Hepatocyte (in vitro differentiated cells): ENCODE measurements around the gene SCAI. TPM values are rescaled to one million over a fixed set of nuclear protein-coding genes. Genes with fewer than 3 reads are reported as not detected.
"Not testable (repeated sequence)": the region's sequence is repeated elsewhere in the genome, so short reads cannot be mapped to it uniquely, and the experiment has no call there.

Experiments used
- DNase-seq: peaks from one replicate; pipeline ENCODE4 v3.0.0-alpha.2; 2016; ENCODE audit warnings: low spot score
- H2AFZ ChIP-seq: fragments of 200-600 bp; sonication (generic); 2 replicates; pipeline ENCODE4 v1.6.0; 2016; ENCODE audit warnings: antibody characterized with exemption, mild to moderate bottlenecking
- H3K27ac ChIP-seq: fragments of 200-600 bp; sonication (generic); 2 replicates; pipeline ENCODE4 v1.5.1; 2016; ENCODE audit warnings: mild to moderate bottlenecking
- H3K27me3 ChIP-seq: fragments of 200-600 bp; sonication (generic); 2 replicates; pipeline ENCODE4 v1.6.1; 2016
- H3K36me3 ChIP-seq: fragments of 200-600 bp; sonication (generic); replicated peaks from 2 replicates; pipeline ENCODE4 v1.5.1; 2016; ENCODE audit warnings: low read depth; ENCODE audit not compliant: insufficient read depth
- H3K4me1 ChIP-seq: fragments of 200-600 bp; sonication (generic); 2 replicates; pipeline ENCODE4 v1.5.1; 2016; ENCODE audit warnings: mild to moderate bottlenecking, moderate library complexity; ENCODE audit not compliant: insufficient read depth
- H3K4me2 ChIP-seq: fragments of 200-600 bp; sonication (generic); 2 replicates; pipeline ENCODE4 v1.6.0; 2016
- H3K4me3 ChIP-seq: fragments of 200-600 bp; sonication (generic); 2 replicates; pipeline ENCODE4 v1.5.1; 2016; ENCODE audit warnings: mild to moderate bottlenecking
- H3K79me2 ChIP-seq: fragments of 200-600 bp; sonication (generic); 2 replicates; pipeline ENCODE4 v1.6.0; 2017; ENCODE audit warnings: mild to moderate bottlenecking
- H3K9me2 ChIP-seq: fragments of 200-600 bp; sonication (generic); replicated peaks from 2 replicates; pipeline ENCODE4 v1.6.0; 2017; ENCODE audit warnings: mild to moderate bottlenecking; ENCODE audit not compliant: insufficient read depth
- H3K9me3 ChIP-seq: fragments of 200-600 bp; sonication (generic); 2 replicates; pipeline ENCODE4 v1.5.1; 2016; ENCODE audit warnings: low read depth, mild to moderate bottlenecking
- H4K20me1 ChIP-seq: fragments of 200-600 bp; sonication (generic); 2 replicates; pipeline ENCODE4 v1.6.0; 2016; ENCODE audit warnings: mild to moderate bottlenecking; ENCODE audit not compliant: insufficient read depth, poor library complexity, severe bottlenecking
- EZH2 ChIP-seq: fragments of 200-600 bp; sonication (generic); IDR thresholded peaks from 2 replicates; pipeline ENCODE4 v1.6.1; 2016; ENCODE audit warnings: antibody characterized with exemption, mild to moderate bottlenecking, borderline replicate concordance
- EZH2phosphoT487 ChIP-seq: fragments of 200-600 bp; sonication (generic); IDR thresholded peaks from one replicate; pipeline ENCODE4 v1.6.1; 2018; ENCODE audit warnings: antibody characterized with exemption, mild to moderate bottlenecking, low read depth, moderate library complexity; ENCODE audit not compliant: unreplicated experiment, severe bottlenecking
- WGBS: methylation state at CpG from one replicate; pipeline ENCODE4 v1.1.6; 2016; ENCODE audit warnings: low lambda C conversion rate; ENCODE audit errors: missing lambda C conversion rate; 5-methylcytosine and 5-hydroxymethylcytosine counted together
- polyA plus RNA-seq: library from polyadenylated mRNA; unstranded; fragments of >200 nt; fragmentation: Nextera tagmentation; extraction: Ambion mirVana; gene quantifications from 2 replicates; pipeline ENCODE4 v1.2.1, GENCODE V29; 2016
- total RNA-seq: library from RNA; depleted of rRNA; stranded (reverse); fragments of >200 nt; gene quantifications from 2 replicates; pipeline ENCODE4 v1.2.3, GENCODE V29; 2014
- TF ChIP-seq, protein P1 (sequence below): fragments of 200-600 bp; sonication (generic); IDR thresholded peaks from 2 replicates; pipeline ENCODE4 v1.5.1; 2016; ENCODE audit warnings: antibody characterized with exemption, mild to moderate bottlenecking; ENCODE audit not compliant: poor library complexity

The SCAI gene
- total and polyA plus RNA-seq, 2 experiments from 2014 or later = 0.97 to 10.5 TPM

DNA sequence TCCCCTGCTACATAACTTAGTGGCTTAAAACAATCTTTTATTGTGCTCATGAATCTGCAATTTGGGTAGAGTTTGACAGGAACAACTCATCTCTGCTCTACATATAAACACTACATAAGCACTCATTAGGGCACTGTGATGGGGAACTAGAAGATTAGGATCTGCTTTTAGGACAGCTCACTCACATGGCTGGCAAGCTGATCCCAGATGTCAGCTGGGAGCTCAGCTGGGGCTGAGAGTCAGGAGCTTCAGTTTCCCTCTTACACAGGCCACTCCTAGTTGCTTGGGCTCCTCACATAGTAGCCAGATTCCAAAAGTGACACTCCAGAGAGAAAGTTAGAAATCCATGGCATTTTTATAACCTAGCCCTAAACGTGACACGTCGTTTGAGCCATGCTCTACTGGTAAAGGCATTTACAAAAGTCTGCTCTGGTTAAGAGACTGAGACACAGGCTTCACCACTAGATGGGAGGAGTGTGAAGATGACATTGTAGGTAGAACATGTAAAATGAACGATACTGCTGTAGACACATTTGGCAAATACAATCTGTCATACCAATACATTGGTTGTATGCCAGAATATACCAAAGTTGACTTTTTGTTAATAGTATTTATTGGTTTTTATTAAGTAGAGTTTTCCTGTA, 23.6 kb downstream of the SCAI start:
- peaks cover 12% of the 10 kb centered on the region for H3K79me2 ChIP-seq
- H2AFZ ChIP-seq = no peak overlapping the region
- H3K9me3 ChIP-seq = no peaks in the 10 kb centered on the region
- no peak overlapping the region for H3K4me3 ChIP-seq
- no peaks in the 10 kb centered on the region for H4K20me1 ChIP-seq
- DNase-seq = no peak
- H3K4me2 ChIP-seq = no peak overlapping the region
- H3K36me3 ChIP-seq = no peaks in the 10 kb centered on the region
- TF ChIP-seq, protein P1, sequence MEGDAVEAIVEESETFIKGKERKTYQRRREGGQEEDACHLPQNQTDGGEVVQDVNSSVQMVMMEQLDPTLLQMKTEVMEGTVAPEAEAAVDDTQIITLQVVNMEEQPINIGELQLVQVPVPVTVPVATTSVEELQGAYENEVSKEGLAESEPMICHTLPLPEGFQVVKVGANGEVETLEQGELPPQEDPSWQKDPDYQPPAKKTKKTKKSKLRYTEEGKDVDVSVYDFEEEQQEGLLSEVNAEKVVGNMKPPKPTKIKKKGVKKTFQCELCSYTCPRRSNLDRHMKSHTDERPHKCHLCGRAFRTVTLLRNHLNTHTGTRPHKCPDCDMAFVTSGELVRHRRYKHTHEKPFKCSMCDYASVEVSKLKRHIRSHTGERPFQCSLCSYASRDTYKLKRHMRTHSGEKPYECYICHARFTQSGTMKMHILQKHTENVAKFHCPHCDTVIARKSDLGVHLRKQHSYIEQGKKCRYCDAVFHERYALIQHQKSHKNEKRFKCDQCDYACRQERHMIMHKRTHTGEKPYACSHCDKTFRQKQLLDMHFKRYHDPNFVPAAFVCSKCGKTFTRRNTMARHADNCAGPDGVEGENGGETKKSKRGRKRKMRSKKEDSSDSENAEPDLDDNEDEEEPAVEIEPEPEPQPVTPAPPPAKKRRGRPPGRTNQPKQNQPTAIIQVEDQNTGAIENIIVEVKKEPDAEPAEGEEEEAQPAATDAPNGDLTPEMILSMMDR = no peak
- TF ChIP-seq EZH2 (no peak), EZH2phosphoT487 (no peak)
- no peaks in the 10 kb centered on the region for H3K9me2 ChIP-seq
- 50% methylated on average over 4 of the region's 4 CpGs for WGBS
- H3K27ac ChIP-seq = no peak overlapping the region
- H3K27me3 ChIP-seq = no peaks in the 10 kb centered on the region
- no peaks in the 10 kb centered on the region for H3K4me1 ChIP-seq

DNA sequence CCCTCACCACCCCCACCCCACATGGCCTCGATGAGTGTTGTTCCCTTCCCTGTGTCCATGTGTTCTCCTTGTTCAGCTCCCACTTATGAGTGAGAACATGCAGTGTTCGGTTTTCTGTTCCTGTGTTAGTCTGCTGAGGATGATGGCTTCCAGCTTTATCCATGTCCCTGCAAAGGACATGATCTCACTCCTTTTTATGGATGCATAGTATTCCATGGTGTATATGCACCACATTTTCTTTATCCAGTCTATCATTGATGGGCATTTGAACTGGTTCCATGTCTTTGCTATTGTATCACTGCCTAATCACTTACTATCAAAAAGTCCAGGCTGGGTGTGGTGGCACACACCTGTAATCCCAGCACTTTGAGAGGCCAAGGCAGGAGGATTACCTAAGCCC, 24.6 kb downstream of the SCAI start:
- H3K36me3 ChIP-seq, H3K27me3 ChIP-seq, H3K79me2 ChIP-seq, H3K27ac ChIP-seq, H3K4me3 ChIP-seq, H3K9me2 ChIP-seq, H2AFZ ChIP-seq, H3K9me3 ChIP-seq, H4K20me1 ChIP-seq, H3K4me2 ChIP-seq, DNase-seq, H3K4me1 ChIP-seq: not testable (repeated sequence)
- WGBS = 100% methylated on average over 2 of the region's 2 CpGs

DNA sequence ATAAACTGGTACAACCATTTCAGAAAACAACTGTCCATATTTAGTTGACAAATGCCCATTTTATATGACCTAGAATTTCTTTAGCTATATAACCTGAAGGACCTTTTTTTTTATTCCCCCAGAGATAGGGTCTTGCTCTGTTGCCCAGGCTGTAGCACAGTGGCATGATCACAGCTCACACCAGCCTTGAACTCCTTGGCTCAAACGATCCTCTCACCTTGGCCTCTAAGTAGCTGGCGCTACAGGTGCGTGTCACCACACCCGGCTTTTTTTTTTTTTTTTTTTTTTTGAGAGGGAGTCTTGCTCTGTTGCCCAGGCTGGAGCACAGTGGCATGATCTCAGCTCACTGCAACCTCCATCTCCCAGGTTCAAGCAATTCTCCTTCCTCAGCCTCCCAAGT, 28.8 kb downstream of the SCAI start:
- not testable (repeated sequence) for H4K20me1 ChIP-seq, DNase-seq, H2AFZ ChIP-seq, H3K79me2 ChIP-seq, H3K9me3 ChIP-seq, H3K4me2 ChIP-seq, H3K4me1 ChIP-seq, H3K4me3 ChIP-seq, H3K9me2 ChIP-seq, H3K27me3 ChIP-seq, H3K27ac ChIP-seq, H3K36me3 ChIP-seq
- WGBS = 96% methylated on average over 4 of the region's 4 CpGs

DNA sequence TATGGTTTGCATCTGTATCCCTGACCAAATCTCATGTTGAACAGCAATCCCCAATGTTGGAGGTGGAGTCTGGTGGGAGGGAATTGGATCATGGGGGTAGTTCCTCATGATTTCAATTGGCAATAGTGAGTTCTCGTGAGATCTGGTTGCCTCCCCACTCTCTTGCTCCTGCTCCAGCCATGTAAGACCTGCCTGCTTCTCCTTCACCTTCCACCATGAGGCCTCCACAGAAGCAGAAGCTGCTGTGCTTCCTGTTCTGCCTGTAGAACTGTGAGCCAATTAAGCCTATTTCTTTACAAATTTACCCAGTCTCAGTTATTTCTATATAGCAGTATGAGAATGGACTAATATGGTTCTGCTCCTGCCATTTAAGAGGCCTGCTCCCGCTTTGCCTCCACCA, 32.9 kb downstream of the SCAI start:
- Histone ChIP-seq H3K36me3 (no peaks in the 10 kb centered on the region), H3K27ac (no peak overlapping the region), H3K9me3 (no peaks in the 10 kb centered on the region), H3K4me2 (no peak overlapping the region), H3K27me3 (no peaks in the 10 kb centered on the region), H3K4me3 (no peak overlapping the region), H3K9me2 (no peaks in the 10 kb centered on the region), H2AFZ (no peak overlapping the region), H4K20me1 (no peaks in the 10 kb centered on the region), H3K79me2 (peaks cover 8% of the 10 kb centered on the region), H3K4me1 (no peaks in the 10 kb centered on the region)
- 94% methylated on average over 2 of the region's 2 CpGs for WGBS
- DNase-seq = no peak
- TF ChIP-seq EZH2phosphoT487 = no peak
- TF ChIP-seq EZH2 = no peak
- TF ChIP-seq, protein P1 = no peak

DNA sequence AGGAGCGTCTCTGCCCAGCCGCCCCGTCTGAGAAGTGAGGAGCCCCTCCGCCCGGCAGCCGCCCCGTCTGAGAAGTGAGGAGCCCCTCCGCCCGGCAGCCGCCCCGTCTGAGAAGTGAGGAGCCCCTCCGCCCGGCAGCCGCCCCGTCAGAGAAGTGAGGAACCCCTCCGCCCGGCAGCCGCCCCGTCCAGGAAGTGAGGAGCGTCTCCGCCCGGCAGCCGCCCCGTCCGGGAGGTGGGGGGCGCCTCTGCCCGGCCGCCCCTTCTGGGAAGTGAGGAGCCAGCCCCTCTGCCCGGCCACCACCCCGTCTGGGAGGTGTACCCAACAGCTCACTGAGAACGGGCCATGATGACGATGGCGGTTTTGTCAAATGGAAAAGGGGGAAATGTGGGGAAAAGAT, 34.8 kb downstream of the SCAI start:
- H3K4me3 ChIP-seq, H4K20me1 ChIP-seq, H3K9me3 ChIP-seq, DNase-seq, H3K9me2 ChIP-seq, H3K27ac ChIP-seq, H3K27me3 ChIP-seq, H2AFZ ChIP-seq, H3K4me1 ChIP-seq, H3K4me2 ChIP-seq, H3K36me3 ChIP-seq: not testable (repeated sequence)
- over 99% methylated on average over 11 of the region's 33 CpGs for WGBS
- H3K79me2 ChIP-seq = peaks cover 13% of the 10 kb centered on the region
